ENCODE results near the gene CCNL2.

Gene CCNL2

DNA sequence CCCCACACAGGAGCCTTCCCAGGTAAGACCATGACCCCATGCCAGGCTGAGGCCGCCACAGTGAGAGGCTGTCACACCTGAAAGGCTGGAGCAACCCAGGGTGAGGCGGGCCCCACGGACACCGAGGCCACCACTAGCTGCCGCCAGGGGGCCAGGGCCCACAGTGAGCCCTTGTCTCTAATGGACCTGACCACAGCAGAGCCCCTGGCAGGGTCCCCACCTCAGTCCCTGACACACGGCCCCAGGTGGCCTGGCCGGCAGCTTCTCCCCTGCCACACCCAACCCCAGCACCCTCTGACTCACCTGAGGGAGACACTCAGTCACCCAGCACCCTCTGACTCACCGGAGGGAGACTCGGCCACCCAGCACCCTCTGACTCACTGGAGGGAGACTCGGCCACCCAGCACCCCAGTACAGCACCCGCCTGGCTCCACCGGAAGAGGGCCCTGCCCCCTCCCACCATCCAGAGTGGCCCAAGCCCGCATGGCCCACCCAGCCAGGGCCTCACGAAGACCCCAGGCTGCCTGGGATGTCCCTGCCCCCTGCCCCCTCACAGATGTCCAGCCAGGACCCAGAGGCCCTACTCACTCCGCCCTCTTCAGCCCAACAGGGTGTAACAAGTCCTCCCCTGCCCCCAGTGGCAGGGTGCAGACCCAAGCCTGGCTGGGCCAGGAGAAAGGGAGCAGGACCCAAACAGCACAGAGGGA is 54.3 kb downstream of the CCNL2 start:
- DNase-seq (ENCODE audit: low read depth, low spot score): no peak
- peaks cover 8% of the 10 kb centered on the region for H3K4me1 ChIP-seq (ENCODE audit: insufficient read depth, insufficient read length)
- TF ChIP-seq YY1 (IDR thresholded peaks at IDR 0.05; ENCODE audit: insufficient read depth, insufficient read length) (no peak), SUZ12 (IDR thresholded peaks at IDR 0.05; ENCODE audit: extremely low read depth, insufficient read depth, insufficient read length) (no peak), ZNF274 (IDR thresholded peaks at IDR 0.05; ENCODE audit: low read depth, low read length) (no peak)
- no peak overlapping the region for H3K4me3 ChIP-seq (ENCODE audit: insufficient read length, low read depth)
- peaks cover 24% of the 10 kb centered on the region for H3K36me3 ChIP-seq (ENCODE audit: insufficient read depth, insufficient read length, low read length)
- H3K9me3 ChIP-seq (ENCODE audit: insufficient read depth, low read length): no peaks in the 10 kb centered on the region
- peak overlapping the region; percentile 32 for H3K9ac ChIP-seq (ENCODE audit: insufficient read length, low read depth)
- H3K27me3 ChIP-seq (ENCODE audit: insufficient read depth, insufficient read length): no peaks in the 10 kb centered on the region

GRCh38 chr1:1343811-1344421 is 55.2 kb downstream of the CCNL2 start:
- DNase-seq (ENCODE audit: low read depth, low spot score): no peak
- TF ChIP-seq ZNF274 (IDR thresholded peaks at IDR 0.05; ENCODE audit: low read depth, low read length) (no peak), SUZ12 (IDR thresholded peaks at IDR 0.05; ENCODE audit: extremely low read depth, insufficient read depth, insufficient read length) (no peak), YY1 (IDR thresholded peaks at IDR 0.05; ENCODE audit: insufficient read depth, insufficient read length) (no peak)
- Histone ChIP-seq H3K4me1 (ENCODE audit: insufficient read depth, insufficient read length) (peaks cover 8% of the 10 kb centered on the region), H3K9ac (ENCODE audit: insufficient read length, low read depth) (no peak overlapping the region), H3K27me3 (ENCODE audit: insufficient read depth, insufficient read length) (no peaks in the 10 kb centered on the region), H3K36me3 (ENCODE audit: insufficient read depth, insufficient read length, low read length) (peaks cover 27% of the 10 kb centered on the region), H3K4me3 (ENCODE audit: insufficient read length, low read depth) (no peak overlapping the region), H3K9me3 (ENCODE audit: insufficient read depth, low read length) (no peaks in the 10 kb centered on the region)

GRCh38 chr1:1342584-1343115 is 56.5 kb downstream of the CCNL2 start:
- Histone ChIP-seq H3K4me1 (ENCODE audit: insufficient read depth, insufficient read length) (peaks cover 8% of the 10 kb centered on the region), H3K4me3 (ENCODE audit: insufficient read length, low read depth) (no peak overlapping the region)
- no peak for TF ChIP-seq ZNF274 (IDR thresholded peaks at IDR 0.05; ENCODE audit: low read depth, low read length)
- TF ChIP-seq YY1 (IDR thresholded peaks at IDR 0.05; ENCODE audit: insufficient read depth, insufficient read length): no peak
- no peak for TF ChIP-seq SUZ12 (IDR thresholded peaks at IDR 0.05; ENCODE audit: extremely low read depth, insufficient read depth, insufficient read length)

DNA sequence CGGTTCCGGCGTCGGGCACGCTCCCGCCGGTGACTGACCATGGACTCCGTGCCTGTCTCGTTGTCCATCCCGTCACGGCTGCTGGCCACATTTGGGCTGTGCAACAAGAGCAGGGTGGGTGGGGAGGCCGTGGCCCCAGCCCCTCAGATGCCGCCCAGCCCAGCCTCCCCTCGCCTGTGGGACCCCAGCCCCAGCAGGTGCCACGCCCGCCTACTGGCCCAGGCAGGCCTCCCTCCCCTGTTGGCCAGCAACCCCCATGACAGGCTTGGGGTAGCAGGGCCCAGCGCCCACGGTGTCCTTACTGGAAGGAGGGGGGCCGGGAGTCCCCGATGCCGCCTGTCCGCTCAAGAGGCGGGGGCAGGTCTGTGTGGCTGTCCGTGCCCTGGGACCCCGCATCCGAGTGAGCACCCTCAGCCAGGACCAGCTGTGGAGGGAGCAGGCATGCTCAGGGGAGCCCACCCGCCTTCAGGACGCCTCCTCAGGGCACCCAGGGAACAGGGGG is 57.0 kb downstream of the CCNL2 start:
- DNase-seq (ENCODE audit: low read depth, low spot score): no peak
- H3K27me3 ChIP-seq (ENCODE audit: insufficient read depth, insufficient read length): no peaks in the 10 kb centered on the region
- peaks cover 8% of the 10 kb centered on the region for H3K4me1 ChIP-seq (ENCODE audit: insufficient read depth, insufficient read length)

More at GRCh38 chr1:1342584-1343115, 56.5 kb downstream of the CCNL2 start:
- Histone ChIP-seq H3K9me3 (ENCODE audit: insufficient read depth, low read length) (no peaks in the 10 kb centered on the region), H3K27me3 (ENCODE audit: insufficient read depth, insufficient read length) (no peaks in the 10 kb centered on the region), H3K9ac (ENCODE audit: insufficient read length, low read depth) (no peak overlapping the region), H3K36me3 (ENCODE audit: insufficient read depth, insufficient read length, low read length) (peaks cover 34% of the 10 kb centered on the region)
- no peak for DNase-seq (ENCODE audit: low read depth, low spot score)

GRCh38 chr1:1341549-1342021 is 57.5 kb downstream of the CCNL2 start:
- H3K4me3 ChIP-seq (ENCODE audit: insufficient read length, low read depth): no peak overlapping the region
- no peaks in the 10 kb centered on the region for H3K9me3 ChIP-seq (ENCODE audit: insufficient read depth, low read length)
- H3K4me1 ChIP-seq (ENCODE audit: insufficient read depth, insufficient read length): peaks cover 8% of the 10 kb centered on the region
- H3K27me3 ChIP-seq (ENCODE audit: insufficient read depth, insufficient read length): no peaks in the 10 kb centered on the region
- peaks cover 43% of the 10 kb centered on the region for H3K36me3 ChIP-seq (ENCODE audit: insufficient read depth, insufficient read length, low read length)
- no peak overlapping the region for H3K9ac ChIP-seq (ENCODE audit: insufficient read length, low read depth)
- DNase-seq (ENCODE audit: low read depth, low spot score): no peak
- TF ChIP-seq ZNF274 (IDR thresholded peaks at IDR 0.05; ENCODE audit: low read depth, low read length): no peak

More for the DNA sequence above, 57.0 kb downstream of the CCNL2 start:
- H3K9ac ChIP-seq (ENCODE audit: insufficient read length, low read depth): no peak overlapping the region
- peaks cover 39% of the 10 kb centered on the region for H3K36me3 ChIP-seq (ENCODE audit: insufficient read depth, insufficient read length, low read length)
- TF ChIP-seq ZNF274 (IDR thresholded peaks at IDR 0.05; ENCODE audit: low read depth, low read length): no peak
- no peak for TF ChIP-seq SUZ12 (IDR thresholded peaks at IDR 0.05; ENCODE audit: extremely low read depth, insufficient read depth, insufficient read length)
- no peak for TF ChIP-seq YY1 (IDR thresholded peaks at IDR 0.05; ENCODE audit: insufficient read depth, insufficient read length)
- no peaks in the 10 kb centered on the region for H3K9me3 ChIP-seq (ENCODE audit: insufficient read depth, low read length)
- no peak overlapping the region for H3K4me3 ChIP-seq (ENCODE audit: insufficient read length, low read depth)

GRCh38 chr1:1340791-1341548 is 58.2 kb downstream of the CCNL2 start:
- Histone ChIP-seq H3K9me3 (ENCODE audit: insufficient read depth, low read length) (no peaks in the 10 kb centered on the region), H3K27me3 (ENCODE audit: insufficient read depth, insufficient read length) (no peaks in the 10 kb centered on the region), H3K4me3 (ENCODE audit: insufficient read length, low read depth) (no peak overlapping the region), H3K9ac (ENCODE audit: insufficient read length, low read depth) (no peak overlapping the region), H3K36me3 (ENCODE audit: insufficient read depth, insufficient read length, low read length) (peaks cover 47% of the 10 kb centered on the region), H3K4me1 (ENCODE audit: insufficient read depth, insufficient read length) (peaks cover 5% of the 10 kb centered on the region)
- TF ChIP-seq YY1 (IDR thresholded peaks at IDR 0.05; ENCODE audit: insufficient read depth, insufficient read length): no peak
- no peak for TF ChIP-seq SUZ12 (IDR thresholded peaks at IDR 0.05; ENCODE audit: extremely low read depth, insufficient read depth, insufficient read length)
- TF ChIP-seq ZNF274 (IDR thresholded peaks at IDR 0.05; ENCODE audit: low read depth, low read length): no peak
- no peak for DNase-seq (ENCODE audit: low read depth, low spot score)
